HepG2 (cell line): Measurements from ENCODE around the gene PRDM11.

Experiments used
- BCL6 ChIP-seq: IDR thresholded peaks from 2 replicates; pipeline ENCODE4 v1.6.1; 2016; ENCODE audit warnings: missing genetic modification reagents, missing compliant biosample characterization
- CAMTA2 ChIP-seq: sonication (generic); formaldehyde crosslinking; IDR thresholded peaks from 2 replicates; pipeline ENCODE4 v1.4.0; 2020; ENCODE audit warnings: mild to moderate bottlenecking, missing genetic modification reagents, borderline replicate concordance
- MAFK ChIP-seq, 2 experiments: IDR thresholded peaks in 1 of 2; conservative IDR thresholded peaks in 1 of 2; 2 replicates each; pipeline ENCODE4 v1.6.1; 2011; ENCODE audit warnings: improper control_type of control experiment in 2 of 2, low read length in 2 of 2
- POLR2A ChIP-seq, 2 experiments: IDR thresholded peaks; 2 replicates each; pipeline ENCODE4 v1.6.1; 2011; ENCODE audit warnings: low read depth in 2 of 2, low read length in 2 of 2, mild to moderate bottlenecking in 1 of 2, moderate library complexity in 1 of 2; ENCODE audit not compliant: insufficient read depth in 1 of 2
- ZNF670 ChIP-seq: sonication (generic); formaldehyde crosslinking; IDR thresholded peaks from 2 replicates; pipeline ENCODE4 v1.8.0; 2022; ENCODE audit warnings: mild to moderate bottlenecking, missing genetic modification reagents, borderline replicate concordance
- TF ChIP-seq, protein P1 (sequence below): sonication (generic); formaldehyde crosslinking; IDR thresholded peaks from 2 replicates; pipeline ENCODE4 v1.4.0; 2020; ENCODE audit warnings: missing genetic modification reagents
- TF ChIP-seq, protein P2 (sequence below): sonication (generic); formaldehyde crosslinking; IDR thresholded peaks from 2 replicates; pipeline ENCODE4 v1.5.0; 2020; ENCODE audit warnings: mild to moderate bottlenecking, missing genetic modification reagents, borderline replicate concordance
- TF ChIP-seq, protein P3 (sequence below), 2 experiments: IDR thresholded peaks; 2 replicates each; pipeline ENCODE4 v1.6.1; 2011 to 2012; ENCODE audit warnings: low read length in 2 of 2, borderline replicate concordance in 1 of 2, low read depth in 1 of 2, mild to moderate bottlenecking in 1 of 2, moderate library complexity in 1 of 2
- TF ChIP-seq, protein P4 (sequence below): sonication (generic); formaldehyde crosslinking; IDR thresholded peaks from 2 replicates; pipeline ENCODE4 v1.5.0; 2020; ENCODE audit warnings: mild to moderate bottlenecking, missing genetic modification reagents, moderate library complexity

DNA sequence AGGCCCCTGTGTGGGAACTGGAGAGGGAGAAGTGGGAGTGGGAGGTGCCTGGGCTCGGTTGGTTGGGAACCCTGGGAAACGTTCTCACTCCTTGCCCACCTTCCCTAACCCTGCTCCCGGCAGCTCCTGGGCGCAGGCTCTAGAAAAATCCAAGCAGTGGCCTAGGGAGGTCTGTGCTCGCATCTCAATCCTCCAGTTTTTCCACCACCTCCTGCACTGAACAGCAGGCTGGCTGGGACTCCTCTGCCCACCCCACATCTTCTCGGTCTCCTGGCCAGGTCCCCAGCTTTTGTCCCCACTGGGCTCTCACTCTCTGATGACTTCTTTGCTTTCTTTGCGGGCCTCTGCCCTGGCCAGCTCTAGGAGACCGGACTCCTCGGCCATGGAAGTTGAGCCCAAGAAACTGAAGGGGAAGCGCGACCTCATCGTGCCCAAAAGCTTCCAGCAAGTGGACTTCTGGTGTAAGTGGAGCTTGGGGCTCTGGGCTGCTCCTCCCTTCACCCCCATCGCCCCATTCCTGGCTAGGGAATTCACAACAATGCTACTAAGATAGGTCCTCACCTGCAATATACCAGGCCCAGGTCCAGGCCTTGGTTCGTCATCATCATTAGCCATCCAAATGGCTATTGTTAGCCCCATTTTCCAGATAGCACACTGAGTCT is 35.6 kb downstream of the PRDM11 start:
- TF ChIP-seq, protein P1, sequence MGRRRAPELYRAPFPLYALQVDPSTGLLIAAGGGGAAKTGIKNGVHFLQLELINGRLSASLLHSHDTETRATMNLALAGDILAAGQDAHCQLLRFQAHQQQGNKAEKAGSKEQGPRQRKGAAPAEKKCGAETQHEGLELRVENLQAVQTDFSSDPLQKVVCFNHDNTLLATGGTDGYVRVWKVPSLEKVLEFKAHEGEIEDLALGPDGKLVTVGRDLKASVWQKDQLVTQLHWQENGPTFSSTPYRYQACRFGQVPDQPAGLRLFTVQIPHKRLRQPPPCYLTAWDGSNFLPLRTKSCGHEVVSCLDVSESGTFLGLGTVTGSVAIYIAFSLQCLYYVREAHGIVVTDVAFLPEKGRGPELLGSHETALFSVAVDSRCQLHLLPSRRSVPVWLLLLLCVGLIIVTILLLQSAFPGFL (CRISPR knock-in tag): no peak
- TF ChIP-seq MAFK (conservative IDR thresholded peaks at IDR 0.05 in 1 of 2, IDR thresholded peaks at IDR 0.05 in 1 of 2; ENCODE audit: low read length in 2 of 2): no peak
- TF ChIP-seq, protein P2, sequence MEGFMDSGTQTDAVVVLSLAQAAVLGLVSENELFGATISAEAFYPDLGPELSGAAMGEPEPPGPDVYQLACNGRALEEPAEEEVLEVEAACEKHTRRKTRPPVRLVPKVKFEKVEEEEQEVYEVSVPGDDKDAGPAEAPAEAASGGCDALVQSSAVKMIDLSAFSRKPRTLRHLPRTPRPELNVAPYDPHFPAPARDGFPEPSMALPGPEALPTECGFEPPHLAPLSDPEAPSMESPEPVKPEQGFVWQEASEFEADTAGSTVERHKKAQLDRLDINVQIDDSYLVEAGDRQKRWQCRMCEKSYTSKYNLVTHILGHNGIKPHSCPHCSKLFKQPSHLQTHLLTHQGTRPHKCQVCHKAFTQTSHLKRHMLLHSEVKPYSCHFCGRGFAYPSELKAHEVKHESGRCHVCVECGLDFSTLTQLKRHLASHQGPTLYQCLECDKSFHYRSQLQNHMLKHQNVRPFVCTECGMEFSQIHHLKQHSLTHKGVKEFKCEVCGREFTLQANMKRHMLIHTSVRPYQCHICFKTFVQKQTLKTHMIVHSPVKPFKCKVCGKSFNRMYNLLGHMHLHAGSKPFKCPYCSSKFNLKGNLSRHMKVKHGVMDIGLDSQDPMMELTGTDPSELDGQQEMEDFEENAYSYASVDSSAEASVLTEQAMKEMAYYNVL (CRISPR knock-in tag): no peak
- TF ChIP-seq CAMTA2: no peak
- TF ChIP-seq, protein P3, sequence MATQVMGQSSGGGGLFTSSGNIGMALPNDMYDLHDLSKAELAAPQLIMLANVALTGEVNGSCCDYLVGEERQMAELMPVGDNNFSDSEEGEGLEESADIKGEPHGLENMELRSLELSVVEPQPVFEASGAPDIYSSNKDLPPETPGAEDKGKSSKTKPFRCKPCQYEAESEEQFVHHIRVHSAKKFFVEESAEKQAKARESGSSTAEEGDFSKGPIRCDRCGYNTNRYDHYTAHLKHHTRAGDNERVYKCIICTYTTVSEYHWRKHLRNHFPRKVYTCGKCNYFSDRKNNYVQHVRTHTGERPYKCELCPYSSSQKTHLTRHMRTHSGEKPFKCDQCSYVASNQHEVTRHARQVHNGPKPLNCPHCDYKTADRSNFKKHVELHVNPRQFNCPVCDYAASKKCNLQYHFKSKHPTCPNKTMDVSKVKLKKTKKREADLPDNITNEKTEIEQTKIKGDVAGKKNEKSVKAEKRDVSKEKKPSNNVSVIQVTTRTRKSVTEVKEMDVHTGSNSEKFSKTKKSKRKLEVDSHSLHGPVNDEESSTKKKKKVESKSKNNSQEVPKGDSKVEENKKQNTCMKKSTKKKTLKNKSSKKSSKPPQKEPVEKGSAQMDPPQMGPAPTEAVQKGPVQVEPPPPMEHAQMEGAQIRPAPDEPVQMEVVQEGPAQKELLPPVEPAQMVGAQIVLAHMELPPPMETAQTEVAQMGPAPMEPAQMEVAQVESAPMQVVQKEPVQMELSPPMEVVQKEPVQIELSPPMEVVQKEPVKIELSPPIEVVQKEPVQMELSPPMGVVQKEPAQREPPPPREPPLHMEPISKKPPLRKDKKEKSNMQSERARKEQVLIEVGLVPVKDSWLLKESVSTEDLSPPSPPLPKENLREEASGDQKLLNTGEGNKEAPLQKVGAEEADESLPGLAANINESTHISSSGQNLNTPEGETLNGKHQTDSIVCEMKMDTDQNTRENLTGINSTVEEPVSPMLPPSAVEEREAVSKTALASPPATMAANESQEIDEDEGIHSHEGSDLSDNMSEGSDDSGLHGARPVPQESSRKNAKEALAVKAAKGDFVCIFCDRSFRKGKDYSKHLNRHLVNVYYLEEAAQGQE (IDR thresholded peaks at IDR 0.05; ENCODE audit: borderline replicate concordance in 1 of 2, low read depth in 1 of 2, low read length in 2 of 2): no peak
- no peak for TF ChIP-seq POLR2A (IDR thresholded peaks at IDR 0.05; ENCODE audit: insufficient read depth in 1 of 2, low read depth in 2 of 2, low read length in 2 of 2)
- no peak for TF ChIP-seq BCL6 (CRISPR knock-in tag)
- TF ChIP-seq, protein P4, sequence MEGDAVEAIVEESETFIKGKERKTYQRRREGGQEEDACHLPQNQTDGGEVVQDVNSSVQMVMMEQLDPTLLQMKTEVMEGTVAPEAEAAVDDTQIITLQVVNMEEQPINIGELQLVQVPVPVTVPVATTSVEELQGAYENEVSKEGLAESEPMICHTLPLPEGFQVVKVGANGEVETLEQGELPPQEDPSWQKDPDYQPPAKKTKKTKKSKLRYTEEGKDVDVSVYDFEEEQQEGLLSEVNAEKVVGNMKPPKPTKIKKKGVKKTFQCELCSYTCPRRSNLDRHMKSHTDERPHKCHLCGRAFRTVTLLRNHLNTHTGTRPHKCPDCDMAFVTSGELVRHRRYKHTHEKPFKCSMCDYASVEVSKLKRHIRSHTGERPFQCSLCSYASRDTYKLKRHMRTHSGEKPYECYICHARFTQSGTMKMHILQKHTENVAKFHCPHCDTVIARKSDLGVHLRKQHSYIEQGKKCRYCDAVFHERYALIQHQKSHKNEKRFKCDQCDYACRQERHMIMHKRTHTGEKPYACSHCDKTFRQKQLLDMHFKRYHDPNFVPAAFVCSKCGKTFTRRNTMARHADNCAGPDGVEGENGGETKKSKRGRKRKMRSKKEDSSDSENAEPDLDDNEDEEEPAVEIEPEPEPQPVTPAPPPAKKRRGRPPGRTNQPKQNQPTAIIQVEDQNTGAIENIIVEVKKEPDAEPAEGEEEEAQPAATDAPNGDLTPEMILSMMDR (CRISPR knock-in tag): no peak
- no peak for TF ChIP-seq ZNF670
